NCI-H1105 (cell line): ENCODE measurements around the gene AMDHD2.
A peak's percentile ranks its signal among the peaks of the same experiment; 100 is the strongest.

Experiments used
- DNase-seq: peaks from one replicate; lab custom pipeline; 2025; lab: John Stamatoyannopoulos, UW

Gene AMDHD2

GRCh38 chr16:2499890-2500429 lies 20.2 kb upstream of the AMDHD2 start:
- no peak for DNase-seq

GRCh38 chr16:2500430-2500917 lies 19.7 kb upstream of the AMDHD2 start:
- no peak for DNase-seq

- peak; percentile 58 for DNase-seq
Observed at GRCh38 chr16:2500918-2501750, 19.0 kb upstream of the AMDHD2 start.

GRCh38 chr16:2501946-2502895 lies 17.9 kb upstream of the AMDHD2 start:
- DNase-seq = no peak

- DNase-seq = no peak
Observed at GRCh38 chr16:2505695-2506094, 14.5 kb upstream of the AMDHD2 start.

GRCh38 chr16:2507052-2507659 lies 13.0 kb upstream of the AMDHD2 start:
- DNase-seq = no peak

GRCh38 chr16:2507665-2508064 lies 12.5 kb upstream of the AMDHD2 start:
- DNase-seq = no peak

GRCh38 chr16:2508722-2509400 lies 11.3 kb upstream of the AMDHD2 start:
- no peak for DNase-seq

- DNase-seq = no peak
Observed at GRCh38 chr16:2511128-2511800, 8.9 kb upstream of the AMDHD2 start.

GRCh38 chr16:2511996-2512734 lies 8.0 kb upstream of the AMDHD2 start:
- no peak for DNase-seq

GRCh38 chr16:2512735-2513404 lies 7.3 kb upstream of the AMDHD2 start:
- DNase-seq = no peak

- peak; percentile 68 for DNase-seq
Observed at GRCh38 chr16:2513405-2514332, 6.5 kb upstream of the AMDHD2 start, which contains the start of gene ATP6V0C. ATP6V0C (plus strand) TSS chr16:2513952; CDS start chr16:2514104, 152 bp downstream.

- no peak for DNase-seq
Observed at GRCh38 chr16:2514333-2515179, 5.6 kb upstream of the AMDHD2 start.

- no peak for DNase-seq
Observed at GRCh38 chr16:2515180-2515851, 4.9 kb upstream of the AMDHD2 start.

GRCh38 chr16:2516391-2517240 lies 3.6 kb upstream of the AMDHD2 start:
- DNase-seq = no peak
